Upper lobe of left lung (tissue), 6 donors: ENCODE results near the gene CD300LF. TPM values are rescaled to one million over a fixed set of nuclear protein-coding genes. Genes with fewer than 3 reads are reported as not detected.

ENCODE experiments used
- ATAC-seq, 2 donors: fragments of 200-7000 bp; cut with Tn5 transposase; one replicate each; pipeline ENCODE4 v1.9.1; 2022; ENCODE audit warnings: mild to moderate bottlenecking in 2 of 2, moderate library complexity in 2 of 2; ENCODE audit not compliant: low FRiP score in 2 of 2
- DNase-seq, 2 donors: peaks; one replicate each; pipeline ENCODE4 v3.0.0-alpha.2; 2019 to 2020
- H3K27ac ChIP-seq, 4 donors: fragments of 200-600 bp; sonication (generic); one replicate each; pipeline ENCODE4 v1.5.1; 2016 to 2019
- H3K27me3 ChIP-seq, 4 donors: fragments of 200-600 bp; sonication (generic); one replicate each; pipeline ENCODE4 v1.5.1; 2017 to 2019
- H3K36me3 ChIP-seq, 4 donors: fragments of 200-600 bp; sonication (generic); one replicate each; pipeline ENCODE4 v1.5.1; 2016 to 2019
- H3K4me1 ChIP-seq, 4 donors: fragments of 200-600 bp; sonication (generic); one replicate each; pipeline ENCODE4 v1.5.1; 2018 to 2019
- H3K4me3 ChIP-seq, 4 donors: fragments of 200-600 bp; sonication (generic); one replicate each; pipeline ENCODE4 v1.5.1; 2017 to 2019; ENCODE audit warnings: mild to moderate bottlenecking in 2 of 4, moderate library complexity in 1 of 4
- H3K9me3 ChIP-seq, 4 donors: fragments of 200-600 bp; sonication (generic); one replicate each; pipeline ENCODE4 v1.5.1; 2018 to 2019
- EP300 ChIP-seq, 4 donors: sonication (generic); formaldehyde crosslinking; IDR thresholded peaks; one replicate each; pipeline ENCODE4 v1.5.1; 2017; ENCODE audit warnings: antibody characterized with exemption in 4 of 4, control low read depth in 2 of 4
- POLR2A ChIP-seq, 4 donors: fragments of 450-650 bp; IDR thresholded peaks; one replicate each; pipeline ENCODE4 v1.5.1; 2016 to 2017; ENCODE audit warnings: antibody characterized with exemption in 4 of 4, mild to moderate bottlenecking in 2 of 4
- POLR2AphosphoS5 ChIP-seq, 2 donors: sonication (generic); formaldehyde crosslinking; IDR thresholded peaks; one replicate each; pipeline ENCODE4 v1.5.1; 2017; ENCODE audit warnings: antibody characterized with exemption in 2 of 2
- WGBS, 2 donors: methylation state at CpG; one replicate each; pipeline ENCODE4 v1.1.5; 2017 to 2018; 5-methylcytosine and 5-hydroxymethylcytosine counted together
- total RNA-seq, 6 donors: library from RNA; depleted of rRNA in 4 of 6; stranded (reverse); fragments of >200 nt in 4 of 6; gene quantifications; one replicate each; pipeline versions ENCODE4 v1.1.0 to v1.2.1, GENCODE V29; 2016 to 2021
- TF ChIP-seq, protein P1 (sequence below), 6 experiments: fragments of 450-650 bp in 4 of 6; fragments of 200-600 bp in 2 of 6; sonication (generic) in 2 of 6; IDR thresholded peaks; one replicate each; pipeline ENCODE4 v1.5.1; 2016 to 2019; ENCODE audit warnings: antibody characterized with exemption in 6 of 6
- donor health status: DM: no; HTN: no; CAD: no; lungs with moderate emphysema.
- donor health status: DM: no; HTN: yes; CAD: no; lungs with severe emphysema.

The CD300LF gene
- total RNA-seq, 6 donors from 2014 or later = 14.5 to 70.2 (median 33.4) TPM

DNA sequence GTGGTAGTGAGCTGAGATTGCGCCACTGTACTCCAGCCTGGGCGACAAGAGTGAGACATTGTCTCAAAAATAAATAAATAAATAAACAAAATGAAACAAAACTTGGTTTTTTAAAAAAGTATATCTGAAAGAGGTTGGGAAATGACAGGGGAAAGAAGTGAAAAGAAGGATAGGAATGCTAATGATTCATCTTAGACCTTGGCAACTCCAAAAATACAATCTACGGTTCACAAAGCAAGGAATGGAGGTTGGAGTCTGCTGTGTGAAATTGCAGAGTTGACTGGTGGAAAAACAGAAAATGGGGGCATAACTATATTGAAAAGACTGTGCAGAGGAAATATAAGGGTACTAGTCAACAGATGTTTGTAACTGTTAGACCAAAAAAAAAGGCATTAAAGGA lies 49.2 kb downstream of the CD300LF start:
- Histone ChIP-seq H3K27ac (no peak overlapping the region), H3K9me3 (no peaks in the 10 kb centered on the region), H3K27me3 (no peaks in the 10 kb centered on the region), H3K4me3 (no peak overlapping the region), H3K36me3 (no peaks in the 10 kb centered on the region), H3K4me1 (no peaks in the 10 kb centered on the region)
- TF ChIP-seq POLR2AphosphoS5 (IDR thresholded peaks at IDR 0.05) = no peak
- no peak for TF ChIP-seq EP300 (IDR thresholded peaks at IDR 0.05)
- TF ChIP-seq POLR2A (IDR thresholded peaks at IDR 0.05) = no peak
- TF ChIP-seq, protein P1, sequence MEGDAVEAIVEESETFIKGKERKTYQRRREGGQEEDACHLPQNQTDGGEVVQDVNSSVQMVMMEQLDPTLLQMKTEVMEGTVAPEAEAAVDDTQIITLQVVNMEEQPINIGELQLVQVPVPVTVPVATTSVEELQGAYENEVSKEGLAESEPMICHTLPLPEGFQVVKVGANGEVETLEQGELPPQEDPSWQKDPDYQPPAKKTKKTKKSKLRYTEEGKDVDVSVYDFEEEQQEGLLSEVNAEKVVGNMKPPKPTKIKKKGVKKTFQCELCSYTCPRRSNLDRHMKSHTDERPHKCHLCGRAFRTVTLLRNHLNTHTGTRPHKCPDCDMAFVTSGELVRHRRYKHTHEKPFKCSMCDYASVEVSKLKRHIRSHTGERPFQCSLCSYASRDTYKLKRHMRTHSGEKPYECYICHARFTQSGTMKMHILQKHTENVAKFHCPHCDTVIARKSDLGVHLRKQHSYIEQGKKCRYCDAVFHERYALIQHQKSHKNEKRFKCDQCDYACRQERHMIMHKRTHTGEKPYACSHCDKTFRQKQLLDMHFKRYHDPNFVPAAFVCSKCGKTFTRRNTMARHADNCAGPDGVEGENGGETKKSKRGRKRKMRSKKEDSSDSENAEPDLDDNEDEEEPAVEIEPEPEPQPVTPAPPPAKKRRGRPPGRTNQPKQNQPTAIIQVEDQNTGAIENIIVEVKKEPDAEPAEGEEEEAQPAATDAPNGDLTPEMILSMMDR (IDR thresholded peaks at IDR 0.05) = no peak
- ATAC-seq (no peak), DNase-seq (no peak)
- 83 to 89% methylated on average over 3 of the region's 3 CpGs for WGBS, 2 donors

GRCh38 chr17:74659889-74660288 lies 52.8 kb downstream of the CD300LF start:
- Histone ChIP-seq H3K9me3 (no peaks in the 10 kb centered on the region), H3K27me3 (no peaks in the 10 kb centered on the region), H3K4me3 (no peak overlapping the region), H3K36me3 (no peaks in the 10 kb centered on the region), H3K4me1 (peaks cover 0 to 6% (median 2%) of the 10 kb centered on the region in 4 donors), H3K27ac (no peak overlapping the region)
- TF ChIP-seq POLR2A (IDR thresholded peaks at IDR 0.05) (no peak), EP300 (IDR thresholded peaks at IDR 0.05) (no peak), POLR2AphosphoS5 (IDR thresholded peaks at IDR 0.05) (no peak)
- TF ChIP-seq, protein P1 (IDR thresholded peaks at IDR 0.05) = no peak
- ATAC-seq (no peak), DNase-seq (no peak)
- WGBS, 2 donors = 61 to 64% methylated on average over 4 of the region's 4 CpGs

GRCh38 chr17:74658620-74659019 lies 54.1 kb downstream of the CD300LF start:
- no peak overlapping the region for H3K4me3 ChIP-seq
- H3K27ac ChIP-seq = no peak overlapping the region
- 88 to 90% methylated on average over 6 of the region's 6 CpGs for WGBS, 2 donors
- H3K27me3 ChIP-seq = no peaks in the 10 kb centered on the region
- ATAC-seq = no peak
- DNase-seq = no peak
- H3K4me1 ChIP-seq = peaks cover 0 to 6% (median 2%) of the 10 kb centered on the region in 4 donors
- TF ChIP-seq POLR2A (IDR thresholded peaks at IDR 0.05) (no peak), EP300 (IDR thresholded peaks at IDR 0.05) (no peak), POLR2AphosphoS5 (IDR thresholded peaks at IDR 0.05) (no peak)
- TF ChIP-seq, protein P1 (IDR thresholded peaks at IDR 0.05) = no peak
- H3K36me3 ChIP-seq = no peaks in the 10 kb centered on the region
- H3K9me3 ChIP-seq = no peaks in the 10 kb centered on the region

- peaks cover 0 to 5% (median 0%) of the 10 kb centered on the region in 4 donors for H3K27me3 ChIP-seq
- WGBS, 2 donors = 56 to 68% methylated on average over 5 of the region's 5 CpGs
Measured at GRCh38 chr17:74654742-74655141, 58.0 kb downstream of the CD300LF start.

GRCh38 chr17:74652020-74652419 lies 60.7 kb downstream of the CD300LF start:
- ATAC-seq (no peak), DNase-seq (no peak)
- no peaks in the 10 kb centered on the region for H3K36me3 ChIP-seq
- H3K27ac ChIP-seq = no peak overlapping the region
- TF ChIP-seq, protein P1 (IDR thresholded peaks at IDR 0.05) = no peak
- TF ChIP-seq POLR2AphosphoS5 (IDR thresholded peaks at IDR 0.05) = no peak
- TF ChIP-seq EP300 (IDR thresholded peaks at IDR 0.05) = no peak
- TF ChIP-seq POLR2A (IDR thresholded peaks at IDR 0.05) = no peak
- no peaks in the 10 kb centered on the region for H3K4me1 ChIP-seq
- no peaks in the 10 kb centered on the region for H3K9me3 ChIP-seq
- WGBS, 2 donors = 78 to 90% methylated on average over 2 to 3 of the region's 3 CpGs
- peaks cover 0 to 5% (median 0%) of the 10 kb centered on the region in 4 donors for H3K27me3 ChIP-seq
- no peak overlapping the region for H3K4me3 ChIP-seq

More at GRCh38 chr17:74654742-74655141, 58.0 kb downstream of the CD300LF start:
- TF ChIP-seq POLR2AphosphoS5 (IDR thresholded peaks at IDR 0.05) (no peak), EP300 (IDR thresholded peaks at IDR 0.05) (no peak), POLR2A (IDR thresholded peaks at IDR 0.05) (no peak)
- TF ChIP-seq, protein P1 (IDR thresholded peaks at IDR 0.05) = no peak
- DNase-seq (no peak), ATAC-seq (no peak)
- H3K4me1 ChIP-seq = peaks cover 0 to 6% (median 2%) of the 10 kb centered on the region in 4 donors
- H3K9me3 ChIP-seq = no peaks in the 10 kb centered on the region
- no peak overlapping the region for H3K27ac ChIP-seq
- H3K4me3 ChIP-seq = no peak overlapping the region
- no peaks in the 10 kb centered on the region for H3K36me3 ChIP-seq
